Keratinocyte (primary cell): Measurements from ENCODE around the gene PLA2G12A. TPM values are rescaled to one million over a fixed set of nuclear protein-coding genes. Genes with fewer than 3 reads are reported as not detected.
A peak's percentile ranks its signal among the peaks of the same experiment; 100 is the strongest.

Experiments
- DNase-seq: peaks from one replicate; pipeline ENCODE4 v3.0.0-alpha.2; 2011; ENCODE audit warnings: low read depth, missing footprints, low spot score
- FAIRE-seq: peaks from 2 replicates; lab custom pipeline; 2011; peaks lifted over from hg19 to GRCh38; lab: Jason Lieb, UNC
- H2AFZ ChIP-seq: 2 replicates; pipeline ENCODE4 v1.6.0; 2012; ENCODE audit warnings: low read length, control low read depth, inconsistent platforms; ENCODE audit not compliant: control insufficient read depth
- H3K27ac ChIP-seq: 2 replicates; pipeline ENCODE4 v1.5.1; 2011; ENCODE audit warnings: low read length; ENCODE audit not compliant: control insufficient read depth, insufficient read depth
- H3K27me3 ChIP-seq: 3 replicates; pipeline ENCODE4 v1.6.0; 2011; ENCODE audit warnings: low read length; ENCODE audit not compliant: control insufficient read depth, insufficient read depth; ENCODE audit errors: extremely low read depth
- H3K36me3 ChIP-seq, 2 experiments: 2 replicates in 1 of 2; 3 replicates in 1 of 2; pipeline ENCODE4 v1.5.1; 2011; ENCODE audit warnings: low read length in 2 of 2, mild to moderate bottlenecking in 1 of 2; ENCODE audit not compliant: control insufficient read depth in 2 of 2, insufficient read depth in 2 of 2; ENCODE audit errors: extremely low read depth in 1 of 2
- H3K4me1 ChIP-seq: 3 replicates; pipeline ENCODE4 v1.5.1; 2011; ENCODE audit warnings: low read length; ENCODE audit not compliant: control insufficient read depth, insufficient read depth; ENCODE audit errors: extremely low read depth
- H3K4me2 ChIP-seq: 3 replicates; pipeline ENCODE4 v1.6.0; 2011; ENCODE audit warnings: low read depth, low read length; ENCODE audit not compliant: control insufficient read depth, insufficient read depth; ENCODE audit errors: extremely low read depth
- H3K4me3 ChIP-seq, 3 experiments: fragments of 200-600 bp in 1 of 3; sonication (generic) in 1 of 3; 2 replicates in 2 of 3; 3 replicates in 1 of 3; pipeline ENCODE4 v1.5.1; 2011 to 2016; ENCODE audit warnings: low read length in 3 of 3, mild to moderate bottlenecking in 3 of 3, control low read depth in 2 of 3, inconsistent platforms in 1 of 3, low read depth in 1 of 3, mixed read lengths in 1 of 3, mixed run types in 1 of 3, moderate library complexity in 1 of 3; ENCODE audit not compliant: control insufficient read depth in 2 of 3, insufficient read depth in 2 of 3; ENCODE audit errors: extremely low read depth in 1 of 3
- H3K79me2 ChIP-seq: 2 replicates; pipeline ENCODE4 v1.6.0; 2012; ENCODE audit warnings: low read length; ENCODE audit not compliant: control insufficient read depth, insufficient read depth
- H3K9ac ChIP-seq: 3 replicates; pipeline ENCODE4 v1.6.0; 2011; ENCODE audit warnings: low read length; ENCODE audit not compliant: control insufficient read depth, insufficient read depth; ENCODE audit errors: extremely low read depth
- H3K9me1 ChIP-seq: 3 replicates; pipeline ENCODE4 v1.6.0; 2011; ENCODE audit warnings: low read length; ENCODE audit not compliant: control insufficient read depth, insufficient read depth; ENCODE audit errors: extremely low read depth
- H3K9me3 ChIP-seq: 2 replicates; pipeline ENCODE4 v1.5.1; 2012; ENCODE audit warnings: low read depth, low read length; ENCODE audit not compliant: control insufficient read depth
- H4K20me1 ChIP-seq: 3 replicates; pipeline ENCODE4 v1.6.0; 2011; ENCODE audit warnings: low read length; ENCODE audit not compliant: control insufficient read depth, insufficient read depth; ENCODE audit errors: extremely low read depth
- CTCF ChIP-seq, 3 experiments: IDR thresholded peaks in 1 of 3; conservative IDR thresholded peaks in 1 of 3; optimal IDR thresholded peaks in 1 of 3; 2 replicates in 2 of 3; 3 replicates in 1 of 3; pipeline versions ENCODE3 to v1.5.1; 2011; ENCODE audit warnings: low read length in 3 of 3, mild to moderate bottlenecking in 3 of 3, moderate library complexity in 2 of 3, control low read depth in 1 of 3, inconsistent platforms in 1 of 3; ENCODE audit not compliant: insufficient read depth in 2 of 3; ENCODE audit errors: extremely low read depth in 1 of 3
- EZH2 ChIP-seq: IDR thresholded peaks from one replicate; pipeline ENCODE4 v1.6.1; 2012; ENCODE audit warnings: inconsistent platforms, mild to moderate bottlenecking, low read length, moderate library complexity
- dilution Hi-C: fragments of 300-500 bp; cut with MboI; formaldehyde crosslinking; loops from one replicate; pipeline ENCODE4 v1.7.0; 2020; ENCODE audit warnings: low sequenced_read_pairs; ENCODE audit not compliant: extremely low pct_ligation_motif_present
- polyA minus RNA-seq, 3 experiments: library from RNA; depleted of rRNA, polyadenylated mRNA; stranded (reverse); fragments of >200 nt; gene quantifications; 1 replicate in 1 of 3; 2 replicates in 1 of 3; 3 replicates in 1 of 3; pipeline ENCODE4 v1.2.3, GENCODE V29; 2011
- polyA plus RNA-seq, 5 experiments: library from polyadenylated mRNA; depleted of rRNA in 3 of 5; stranded (reverse) in 3 of 5; stranded (forward) in 1 of 5; unstranded in 1 of 5; fragments of >200 nt; gene quantifications; 1 replicate in 1 of 5; 2 replicates in 3 of 5; 3 replicates in 1 of 5; pipeline versions ENCODE4 v1.2.1 to v1.2.3, GENCODE V29; 2011 to 2012; ENCODE audit warnings: missing spikeins in 2 of 5, low read depth in 1 of 5, low replicate concordance in 1 of 5

Gene PLA2G12A
- polyA plus RNA-seq (14.8 to 80.8 TPM (median 63.7 TPM) in 3 replicates), polyA minus RNA-seq (61.3 to 124 TPM (median 85.5 TPM) in 3 replicates)
- polyA plus RNA-seq (2011; ENCODE audit: low read depth) = 12.6 TPM
- polyA plus RNA-seq (2011; cell fraction: cytosol; rRNA removed) = 28.4 and 33.2 TPM in 2 replicates
- polyA plus RNA-seq (2011; cell fraction: nucleus; rRNA removed) = 12.8 and 49.0 TPM in 2 replicates
- polyA plus RNA-seq (2012; ENCODE audit: low replicate concordance) = 9.9 and 33.9 TPM in 2 replicates
- polyA minus RNA-seq (2011; cell fraction: cytosol; rRNA and poly(A)+ RNA removed) = 37.6 TPM
- 10.9 and 45.8 TPM in 2 replicates for polyA minus RNA-seq (2011; cell fraction: nucleus; rRNA and poly(A)+ RNA removed)

GRCh38 chr4:109729718-109730618, at the start of gene PLA2G12A:
TSS of gene PLA2G12A (minus strand) at chr4:109730070. CDS start at chr4:109729809, 261 bp downstream.
- TF ChIP-seq EZH2 = no peak
- Histone ChIP-seq H3K9ac (peak within 1 kb of the TSS; percentile 90), H3K36me3 (no peaks in the 10 kb centered on the region), H3K79me2 (peaks cover 35% of the 10 kb centered on the region), H2AFZ (peak within 1 kb of the TSS; percentile 94), H3K4me1 (peaks cover 11% of the 10 kb centered on the region), H3K4me3 (peak within 1 kb of the TSS; percentile 55 to 87 (median 73)), H3K27ac (peak within 1 kb of the TSS; percentile 78), H3K4me2 (peak within 1 kb of the TSS; percentile 89), H3K9me3 (no peaks in the 10 kb centered on the region), H3K9me1 (no peaks in the 10 kb centered on the region), H3K27me3 (no peaks in the 10 kb centered on the region), H4K20me1 (no peaks in the 10 kb centered on the region)
- DNase-seq = peak; percentile 50
- no peak for FAIRE-seq
- dilution Hi-C loops = no loop called here

- no peak overlapping the region for H3K27ac ChIP-seq
- no peaks in the 10 kb centered on the region for H4K20me1 ChIP-seq
- TF ChIP-seq EZH2 = no peak
- no peak for TF ChIP-seq CTCF (optimal IDR thresholded peaks at IDR 0.05 in 1 of 3, IDR thresholded peaks at IDR 0.05 in 1 of 3, conservative IDR thresholded peaks at IDR 0.05 in 1 of 3; ENCODE audit: extremely low read depth in 1 of 3, insufficient read depth in 2 of 3, low read length in 3 of 3)
- H3K27me3 ChIP-seq = peaks cover 3% of the 10 kb centered on the region
- no peaks in the 10 kb centered on the region for H3K36me3 ChIP-seq
- no peaks in the 10 kb centered on the region for H3K9me1 ChIP-seq
- no peak overlapping the region for H3K4me3 ChIP-seq
- FAIRE-seq = no peak
- H3K9me3 ChIP-seq = no peaks in the 10 kb centered on the region
- no peak for DNase-seq
- H3K9ac ChIP-seq = no peak overlapping the region
- H3K4me2 ChIP-seq = no peak overlapping the region
- dilution Hi-C loops = no loop called here
- no peak overlapping the region for H2AFZ ChIP-seq
- H3K4me1 ChIP-seq = no peaks in the 10 kb centered on the region
- H3K79me2 ChIP-seq = no peaks in the 10 kb centered on the region
Observed at GRCh38 chr4:109764789-109765402, 35.0 kb upstream of the PLA2G12A start.
